IMR-90 (cell line): ENCODE measurements around the gene LRRC8E. TPM values are rescaled to one million over a fixed set of nuclear protein-coding genes. Genes with fewer than 3 reads are reported as not detected.

Experiments used
- ATAC-seq: fragments of 200-7000 bp; cut with Tn5 transposase; 2 replicates; pipeline ENCODE4 v1.9.1; 2020; ENCODE audit warnings: low read depth, mild to moderate bottlenecking, moderate library complexity
- BruUV-seq: library from RNA; stranded (reverse); fragments of 400-500 nt; replicated peaks from 2 replicates; lab custom pipeline; 2021; lab: Mats Ljungman, UMichigan
- CTCF ChIA-PET: fragments of 300-600 bp; formaldehyde crosslinking; extraction: SDS; loops from one replicate; lab custom pipeline; 2021; ENCODE audit warnings: antibody characterized with exemption; lab: Yijun Ruan, JAX
- POLR2A ChIA-PET: fragments of 300-600 bp; sonication (Branson Sonifier 250); formaldehyde crosslinking; loops from one replicate; lab custom pipeline; 2022; ENCODE audit warnings: antibody characterized with exemption; ENCODE audit not compliant: unreplicated experiment; lab: Charles Lee
- DNase-seq: peaks from one replicate; pipeline ENCODE4 v3.0.0; 2013
- H2AFZ ChIP-seq: replicated peaks from 2 replicates; pipeline ENCODE3; 2013; ENCODE audit warnings: low read length, mild to moderate bottlenecking; ENCODE audit not compliant: poor library complexity
- H2AK5ac ChIP-seq: 2 replicates; pipeline ENCODE4 v1.6.1; 2013; ENCODE audit warnings: low read depth, low read length, inconsistent platforms
- H2AK9ac ChIP-seq: replicated peaks from 2 replicates; pipeline ENCODE3; 2013; ENCODE audit warnings: mild to moderate bottlenecking, low read depth, low read length, moderate library complexity; ENCODE audit not compliant: poor library complexity
- H2BK120ac ChIP-seq: 2 replicates; pipeline ENCODE4 v1.6.1; 2013; ENCODE audit warnings: low read depth, low read length, inconsistent platforms
- H2BK15ac ChIP-seq: 3 replicates; pipeline ENCODE4 v1.6.1; 2013; ENCODE audit warnings: low read depth, low read length, inconsistent platforms
- H2BK20ac ChIP-seq: 2 replicates; pipeline ENCODE4 v1.6.1; 2013; ENCODE audit warnings: low read depth, mild to moderate bottlenecking, inconsistent platforms, low read length, moderate library complexity
- H2BK5ac ChIP-seq: 2 replicates; pipeline ENCODE4 v1.6.1; 2013; ENCODE audit warnings: mild to moderate bottlenecking, low read depth, low read length, inconsistent platforms; ENCODE audit not compliant: poor library complexity, severe bottlenecking
- H3K14ac ChIP-seq: replicated peaks from 2 replicates; pipeline ENCODE4 v1.6.1; 2013; ENCODE audit warnings: low read depth, low read length, inconsistent platforms
- H3K18ac ChIP-seq: 2 replicates; pipeline ENCODE4 v1.6.1; 2013; ENCODE audit warnings: low read depth, low read length, control low read depth
- H3K23ac ChIP-seq: 2 replicates; pipeline ENCODE4 v1.6.1; 2013; ENCODE audit warnings: low read depth, low read length, inconsistent platforms
- H3K27ac ChIP-seq: 2 replicates; pipeline ENCODE4 v1.5.1; 2013; ENCODE audit warnings: mild to moderate bottlenecking, control low read depth, low read length; ENCODE audit not compliant: insufficient read depth
- H3K27me3 ChIP-seq: 2 replicates; pipeline ENCODE4 v1.6.1; 2013; ENCODE audit warnings: low read length; ENCODE audit not compliant: control insufficient read depth, insufficient read depth
- H3K36me3 ChIP-seq: 2 replicates; pipeline ENCODE4 v1.6.1; 2013; ENCODE audit warnings: low read length, mixed read lengths; ENCODE audit not compliant: control insufficient read depth, insufficient read depth
- H3K4ac ChIP-seq: 2 replicates; pipeline ENCODE4 v1.6.1; 2013; ENCODE audit warnings: low read depth, low read length, inconsistent platforms
- H3K4me1 ChIP-seq: 2 replicates; pipeline ENCODE4 v1.6.1; 2013; ENCODE audit warnings: low read length, mixed read lengths; ENCODE audit not compliant: control insufficient read depth, insufficient read depth
- H3K4me2 ChIP-seq: 2 replicates; pipeline ENCODE4 v1.6.1; 2013; ENCODE audit warnings: low read depth, mild to moderate bottlenecking, control low read depth, low read length, moderate library complexity
- H3K4me3 ChIP-seq: 2 replicates; pipeline ENCODE4 v1.5.1; 2013; ENCODE audit warnings: low read depth, mild to moderate bottlenecking, control low read depth, low read length, moderate library complexity; ENCODE audit not compliant: insufficient read depth
- H3K56ac ChIP-seq: 2 replicates; pipeline ENCODE4 v1.6.1; 2013; ENCODE audit warnings: low read length, inconsistent platforms; ENCODE audit not compliant: insufficient read depth; ENCODE audit errors: extremely low read depth
- H3K79me1 ChIP-seq, 2 experiments: 2 replicates each; pipeline ENCODE4 v1.6.1; 2013; ENCODE audit warnings: low read length in 2 of 2, inconsistent platforms in 1 of 2, low read depth in 1 of 2
- H3K9ac ChIP-seq: 2 replicates; pipeline ENCODE4 v1.6.1; 2013; ENCODE audit warnings: low read depth, low read length, control low read depth
- H3K9me1 ChIP-seq: 2 replicates; pipeline ENCODE4 v1.6.1; 2013; ENCODE audit warnings: low read length, inconsistent platforms; ENCODE audit not compliant: insufficient read depth
- H3K9me3 ChIP-seq: 2 replicates; pipeline ENCODE4 v1.6.1; 2013; ENCODE audit warnings: low read length; ENCODE audit not compliant: control insufficient read depth, insufficient read depth
- H4K20me1 ChIP-seq: 2 replicates; pipeline ENCODE4 v1.6.1; 2013; ENCODE audit warnings: low read length, inconsistent platforms; ENCODE audit not compliant: insufficient read depth
- H4K5ac ChIP-seq: 2 replicates; pipeline ENCODE4 v1.6.1; 2013; ENCODE audit warnings: mild to moderate bottlenecking, low read depth, low read length, control low read depth
- H4K8ac ChIP-seq, 2 experiments: 2 replicates each; pipeline ENCODE4 v1.6.1; 2013; ENCODE audit warnings: low read depth in 2 of 2, low read length in 2 of 2, control low read depth in 1 of 2, inconsistent platforms in 1 of 2
- H4K91ac ChIP-seq: 2 replicates; pipeline ENCODE4 v1.6.1; 2013; ENCODE audit warnings: low read depth, low read length, inconsistent platforms; ENCODE audit not compliant: insufficient read depth
- BHLHE40 ChIP-seq: fragments of 150-350 bp; IDR thresholded peaks from 2 replicates; pipeline ENCODE4 v1.6.1; 2016; ENCODE audit warnings: mild to moderate bottlenecking, low read depth, low read length
- CEBPB ChIP-seq: IDR thresholded peaks from 2 replicates; pipeline ENCODE4 v1.6.1; 2012; ENCODE audit warnings: low read depth, low read length, improper control_type of control experiment
- CHD1 ChIP-seq: IDR thresholded peaks from 2 replicates; pipeline ENCODE4 v1.6.1; 2012; ENCODE audit warnings: low read depth, low read length, improper control_type of control experiment
- FOS ChIP-seq: fragments of 150-350 bp; IDR thresholded peaks from 2 replicates; pipeline ENCODE4 v1.6.1; 2016; ENCODE audit warnings: low read depth, low read length
- MAZ ChIP-seq: IDR thresholded peaks from 2 replicates; pipeline ENCODE4 v1.6.1; 2012; ENCODE audit warnings: low read depth, mild to moderate bottlenecking, low read length, improper control_type of control experiment, moderate library complexity, borderline replicate concordance
- MXI1 ChIP-seq: IDR thresholded peaks from 2 replicates; pipeline ENCODE4 v1.6.1; 2012; ENCODE audit warnings: low read depth, mild to moderate bottlenecking, low read length, moderate library complexity, borderline replicate concordance
- NFE2L2 ChIP-seq: fragments of 150-350 bp; IDR thresholded peaks from 2 replicates; pipeline ENCODE4 v1.6.1; 2016; ENCODE audit warnings: low read depth, mild to moderate bottlenecking, low read length
- POLR2A ChIP-seq: IDR thresholded peaks from 2 replicates; pipeline ENCODE4 v1.6.1; 2012; ENCODE audit warnings: mild to moderate bottlenecking, low read depth, low read length
- RFX5 ChIP-seq: IDR thresholded peaks from 2 replicates; pipeline ENCODE4 v1.8.0; 2012; ENCODE audit warnings: low read depth, mild to moderate bottlenecking, low read length, moderate library complexity
- SMC3 ChIP-seq: fragments of 150-350 bp; IDR thresholded peaks from 2 replicates; pipeline ENCODE4 v1.6.1; 2016; ENCODE audit warnings: low read depth, mild to moderate bottlenecking, antibody characterized with exemption, low read length, moderate library complexity
- WGBS, 2 experiments: methylation state at CpG; one replicate each; pipeline versions ENCODE4 v1.1.5 to v1.1.7; 2013; ENCODE audit warnings: missing lambda C conversion rate in 2 of 2; ENCODE audit not compliant: insufficient read length in 1 of 2; ENCODE audit errors: extremely low coverage in 2 of 2; 5-methylcytosine and 5-hydroxymethylcytosine counted together
- dilution Hi-C: fragments of 300-500 bp; cut with HindIII; formaldehyde crosslinking; loops from one replicate; pipeline ENCODE4 v1.14.3; 2018; ENCODE audit warnings: low sequenced_read_pairs; ENCODE audit not compliant: unreplicated experiment
- in situ Hi-C: fragments of 300-500 bp; cut with MboI; formaldehyde crosslinking; loops from 3 replicates; pipeline ENCODE4 v1.14.3; 2019; ENCODE audit warnings: low sequenced_read_pairs, inconsistent platforms, mixed read lengths
- intact Hi-C: fragments of 100-400 bp; cut with micrococcal nuclease; formaldehyde crosslinking; loops from 2 replicates; pipeline ENCODE4 v1.10.0; 2022
- polyA plus RNA-seq, 3 experiments: library from polyadenylated mRNA; depleted of rRNA; stranded (reverse); fragments of >200 nt; gene quantifications; 2 replicates each; pipeline ENCODE4 v1.2.3, GENCODE V29; 2012; ENCODE audit warnings: low replicate concordance in 1 of 3
- total RNA-seq: library from RNA; depleted of rRNA; stranded (reverse); fragments of >200 nt; gene quantifications from 2 replicates; pipeline ENCODE4 v1.2.3, GENCODE V29; 2012

The LRRC8E gene
- total and polyA plus RNA-seq, 2 of the 4 experiments (the other 2 are of a cell fraction): 6.4 to 7.2 TPM

- DNase-seq: no peak
- Histone ChIP-seq H4K5ac (no peak overlapping the region), H3K9ac (no peak overlapping the region), H4K20me1 (0 out of 2 replicates have a peak, but pooled peaks cover 7% of the 10 kb centered on the region), H3K4me3 (no peak overlapping the region), H3K27ac (no peak overlapping the region), H2AFZ (peak overlapping the region; percentile 41), H3K36me3 (no peaks in the 10 kb centered on the region), H4K8ac (no peak overlapping the region), H2AK5ac (no peak overlapping the region), H2BK15ac (no peak overlapping the region), H3K79me1 (no peaks in the 10 kb centered on the region), H3K9me1 (no peaks in the 10 kb centered on the region), H2BK20ac (no peak overlapping the region), H3K23ac (no peak overlapping the region), H2BK120ac (no peak overlapping the region), H3K4ac (no peak overlapping the region), H3K27me3 (peaks cover 6% of the 10 kb centered on the region; the same call in 1 of the 2 replicates), H3K18ac (no peak overlapping the region), H3K56ac (no peak overlapping the region), H2BK5ac (no peak overlapping the region), H3K9me3 (no peaks in the 10 kb centered on the region), H2AK9ac (no peak overlapping the region), H3K4me2 (no peak overlapping the region), H4K91ac (no peak overlapping the region), H3K14ac (no peak overlapping the region), H3K4me1 (peaks cover 12% of the 10 kb centered on the region)
- 100% methylated on average over 2 of the region's 18 CpGs; no CpG with 5 or more reads in 1 of the 2 experiments for WGBS, 2 experiments
- ATAC-seq: no peak
- no TSS peak for BruUV-seq
- ChIA-PET CTCF (interaction anchor here (0.6 kb wide), 1 partner anchor 93 kb away, joined by 6 read pairs; no protein-coding TSS in a partner anchor), POLR2A (no interaction called here)
- no peak for TF ChIP-seq BHLHE40
- no peak for TF ChIP-seq RFX5
- no peak for TF ChIP-seq MAZ
- TF ChIP-seq NFE2L2: no peak
- TF ChIP-seq MXI1: no peak
- TF ChIP-seq POLR2A: no peak
- TF ChIP-seq SMC3: no peak
- TF ChIP-seq CEBPB: no peak
- no peak for TF ChIP-seq FOS
- TF ChIP-seq CHD1: no peak
- in situ Hi-C loops (no loop called here), dilution Hi-C loops (no loop called here), intact Hi-C loops (no loop called here)
Measured at GRCh38 chr19:7864690-7865074, 23.6 kb upstream of the LRRC8E start.
